GM12878 (cell line): Measurements from ENCODE around the gene LAMC3. TPM values are rescaled to one million over a fixed set of nuclear protein-coding genes. Genes with fewer than 3 reads are reported as not detected.

ENCODE experiments used
- ATAC-seq: fragments of 200-7000 bp; cut with Tn5 transposase; 3 replicates; pipeline ENCODE4 v1.9.1; 2020; ENCODE audit warnings: mild to moderate bottlenecking, moderate library complexity
- BruUV-seq: library from RNA; stranded (reverse); fragments of 400-500 nt; replicated peaks from 2 replicates; lab custom pipeline; 2021; lab: Mats Ljungman, UMichigan
- CTCF ChIA-PET: fragments of 300-600 bp; sonication (Branson Sonifier 250); formaldehyde crosslinking; extraction: SDS; loops from one replicate; lab custom pipeline; 2021; ENCODE audit warnings: inconsistent platforms; lab: Yijun Ruan, JAX
- POLR2A ChIA-PET: fragments of 350-600 bp; formaldehyde crosslinking; extraction: SDS; loops from one replicate; lab custom pipeline; 2021; ENCODE audit warnings: inconsistent platforms; lab: Charles Lee
- RAD21 ChIA-PET: fragments of 300-600 bp; sonication (Branson Sonifier 250); formaldehyde crosslinking; loops from one replicate; lab custom pipeline; 2023; ENCODE audit warnings: antibody characterized with exemption; ENCODE audit not compliant: unreplicated experiment; lab: Charles Lee
- SMC1A ChIA-PET: fragments of 300-600 bp; sonication (Branson Sonifier 250); formaldehyde crosslinking; loops from one replicate; lab custom pipeline; 2023; ENCODE audit not compliant: unreplicated experiment, uncharacterized antibody; lab: Charles Lee
- DNase-seq: peaks from one replicate; pipeline ENCODE4 v3.0.0-alpha.2; 2011; ENCODE audit warnings: low read depth, low spot score
- FAIRE-seq: peaks from 3 replicates; lab custom pipeline; 2011; peaks lifted over from hg19 to GRCh38; lab: Jason Lieb, UNC
- H2AFZ ChIP-seq: 2 replicates; pipeline ENCODE4 v1.6.0; 2011; ENCODE audit warnings: low read depth, low read length, control low read depth; ENCODE audit not compliant: control insufficient read depth
- H3K27ac ChIP-seq: 2 replicates; pipeline ENCODE4 v1.5.1; 2011; ENCODE audit warnings: control low read depth; ENCODE audit not compliant: control insufficient read depth, insufficient read depth
- H3K27me3 ChIP-seq, 2 experiments: replicated peaks in 1 of 2; 2 replicates each; pipeline versions ENCODE4 v1.6.0 to v1.6.1; 2011; ENCODE audit warnings: low read length in 1 of 2; ENCODE audit not compliant: control insufficient read depth in 2 of 2, insufficient read depth in 2 of 2
- H3K36me3 ChIP-seq, 2 experiments: 2 replicates each; pipeline ENCODE4 v1.5.1; 2011; ENCODE audit warnings: low read length in 1 of 2; ENCODE audit not compliant: control insufficient read depth in 2 of 2, insufficient read depth in 2 of 2
- H3K4me1 ChIP-seq: 2 replicates; pipeline ENCODE4 v1.6.1; 2011; ENCODE audit warnings: mild to moderate bottlenecking, low read length, moderate library complexity, mixed read lengths; ENCODE audit not compliant: control insufficient read depth, insufficient read depth
- H3K4me2 ChIP-seq: 2 replicates; pipeline ENCODE4 v1.6.0; 2011; ENCODE audit warnings: control low read depth; ENCODE audit not compliant: control insufficient read depth, insufficient read depth
- H3K4me3 ChIP-seq: fragments of 200-600 bp; sonication (generic); 2 replicates; pipeline ENCODE4 v1.5.1; 2016
- H3K79me2 ChIP-seq: 2 replicates; pipeline ENCODE4 v1.6.0; 2011; ENCODE audit warnings: low read length; ENCODE audit not compliant: control insufficient read depth, insufficient read depth
- H3K9ac ChIP-seq: 2 replicates; pipeline ENCODE4 v1.8.0; 2011; ENCODE audit warnings: low read length, control low read depth, mixed read lengths; ENCODE audit not compliant: control insufficient read depth, insufficient read depth
- H3K9me3 ChIP-seq: replicated peaks from 3 replicates; pipeline ENCODE4 v1.5.1; 2011; ENCODE audit warnings: mild to moderate bottlenecking, low read length; ENCODE audit not compliant: control insufficient read depth, insufficient read depth
- H4K20me1 ChIP-seq: 2 replicates; pipeline ENCODE4 v1.6.0; 2011; ENCODE audit not compliant: control insufficient read depth, insufficient read depth
- BCL11A ChIP-seq: IDR thresholded peaks from 2 replicates; pipeline ENCODE4 v1.6.1; 2011; ENCODE audit warnings: low read depth, low read length
- BHLHE40 ChIP-seq, 2 experiments: fragments of 450-650 bp in 1 of 2; IDR thresholded peaks; 2 replicates each; pipeline ENCODE4 v1.6.1; 2011 to 2017; ENCODE audit warnings: low read depth in 2 of 2, borderline replicate concordance in 1 of 2, improper control_type of control experiment in 1 of 2, low read length in 1 of 2, mild to moderate bottlenecking in 1 of 2
- BMI1 ChIP-seq: fragments of 450-650 bp; IDR thresholded peaks from 2 replicates; pipeline ENCODE4 v1.6.1; 2016; ENCODE audit warnings: mild to moderate bottlenecking, moderate library complexity, borderline replicate concordance
- FOXM1 ChIP-seq: IDR thresholded peaks from 2 replicates; pipeline ENCODE4 v1.6.1; 2012; ENCODE audit warnings: low read depth, mild to moderate bottlenecking, inconsistent platforms, low read length, moderate library complexity
- HDAC2 ChIP-seq: fragments of 200-600 bp; sonication (generic); IDR thresholded peaks from 2 replicates; pipeline ENCODE4 v1.6.1; 2017
- IKZF1 ChIP-seq: fragments of 450-650 bp; conservative IDR thresholded peaks from 2 replicates; pipeline ENCODE4 v1.6.1; 2017; ENCODE audit warnings: antibody characterized with exemption, mild to moderate bottlenecking
- NFXL1 ChIP-seq: fragments of 450-650 bp; IDR thresholded peaks from 2 replicates; pipeline ENCODE4 v1.6.1; 2017; ENCODE audit warnings: antibody characterized with exemption, mild to moderate bottlenecking, borderline replicate concordance
- NR2C1 ChIP-seq: fragments of 450-650 bp; IDR thresholded peaks from 2 replicates; pipeline ENCODE4 v1.6.1; 2017; ENCODE audit warnings: antibody characterized with exemption, mild to moderate bottlenecking, moderate library complexity
- NR2F1 ChIP-seq: fragments of 450-650 bp; conservative IDR thresholded peaks from 2 replicates; pipeline ENCODE4 v1.6.1; 2017; ENCODE audit warnings: mild to moderate bottlenecking
- SPI1 ChIP-seq: IDR thresholded peaks from 2 replicates; pipeline ENCODE4 v1.6.1; 2011; ENCODE audit warnings: low read depth, mild to moderate bottlenecking, low read length, moderate library complexity, borderline replicate concordance; ENCODE audit not compliant: insufficient read depth
- STAT3 ChIP-seq: IDR thresholded peaks from 2 replicates; pipeline ENCODE4 v1.6.1; 2011; ENCODE audit warnings: low read depth, low read length, improper control_type of control experiment
- YY1 ChIP-seq: IDR thresholded peaks from 2 replicates; pipeline ENCODE4 v1.6.1; 2011; ENCODE audit warnings: low read depth, mild to moderate bottlenecking, low read length
- ZNF384 ChIP-seq: IDR thresholded peaks from 2 replicates; pipeline ENCODE4 v1.6.1; 2012; ENCODE audit warnings: low read depth, mild to moderate bottlenecking, low read length, improper control_type of control experiment, borderline replicate concordance
- ZNF622 ChIP-seq: fragments of 450-650 bp; IDR thresholded peaks from 2 replicates; pipeline ENCODE4 v1.6.1; 2017; ENCODE audit warnings: mild to moderate bottlenecking, inconsistent platforms
- WGBS: methylation state at CpG from one replicate; pipeline ENCODE4 v1.1.6; 2016; ENCODE audit warnings: low lambda C conversion rate; ENCODE audit not compliant: insufficient replicate concordance, insufficient coverage; ENCODE audit errors: missing lambda C conversion rate; 5-methylcytosine and 5-hydroxymethylcytosine counted together
- in situ Hi-C: fragments of 300-500 bp; cut with MboI; formaldehyde crosslinking; loops from 9 replicates; pipeline ENCODE4 v1.14.3; 2018; ENCODE audit warnings: mixed read lengths
- intact Hi-C: fragments of 100-400 bp; cut with micrococcal nuclease; formaldehyde crosslinking; loops from one replicate; pipeline ENCODE4 v1.14.2; 2022; ENCODE audit not compliant: unreplicated experiment
- polyA plus RNA-seq, 11 experiments: library from polyadenylated mRNA; depleted of rRNA in 4 of 11; unstranded in 6 of 11; stranded (reverse) in 5 of 11; fragments of >200 nt; fragmentation: Nextera tagmentation in 4 of 11; fragmentation: Illumina TruSeq in 1 of 11; extraction: Ambion mirVana in 4 of 11; extraction: Trizol in 1 of 11; gene quantifications; 1 replicate in 1 of 11; 2 replicates in 10 of 11; pipeline versions ENCODE4 v1.2.1 to v1.2.3, GENCODE V29; 2011 to 2016; ENCODE audit warnings: inconsistent platforms in 2 of 11, missing spikeins in 2 of 11, low read depth in 1 of 11
- total RNA-seq, 4 experiments: library from RNA; depleted of rRNA in 3 of 4; stranded (reverse); fragments of >200 nt in 3 of 4; fragmentation: Illumina TruSeq in 1 of 4; extraction: Trizol in 1 of 4; gene quantifications; 2 replicates each; pipeline versions ENCODE4 v1.2.1 to v1.2.3, GENCODE V29; 2013 to 2021
- TF ChIP-seq, protein P1 (sequence below): IDR thresholded peaks from 2 replicates; pipeline ENCODE4 v1.6.1; 2012; ENCODE audit warnings: low read depth, low read length, improper control_type of control experiment
- TF ChIP-seq, protein P2 (sequence below): fragments of 450-650 bp; IDR thresholded peaks from 2 replicates; pipeline ENCODE4 v1.6.1; 2016; ENCODE audit warnings: mild to moderate bottlenecking
- TF ChIP-seq, protein P3 (sequence below): fragments of 450-650 bp; formaldehyde crosslinking; IDR thresholded peaks from 2 replicates; pipeline ENCODE4 v1.4.0; 2020; ENCODE audit warnings: mild to moderate bottlenecking, moderate library complexity

The LAMC3 gene
- total and polyA plus RNA-seq, 10 of the 15 experiments (the other 5 are each of a cell fraction or from before 2014, with no cell fraction given), result under 0.01 to 0.08 TPM; not detected in 8

DNA sequence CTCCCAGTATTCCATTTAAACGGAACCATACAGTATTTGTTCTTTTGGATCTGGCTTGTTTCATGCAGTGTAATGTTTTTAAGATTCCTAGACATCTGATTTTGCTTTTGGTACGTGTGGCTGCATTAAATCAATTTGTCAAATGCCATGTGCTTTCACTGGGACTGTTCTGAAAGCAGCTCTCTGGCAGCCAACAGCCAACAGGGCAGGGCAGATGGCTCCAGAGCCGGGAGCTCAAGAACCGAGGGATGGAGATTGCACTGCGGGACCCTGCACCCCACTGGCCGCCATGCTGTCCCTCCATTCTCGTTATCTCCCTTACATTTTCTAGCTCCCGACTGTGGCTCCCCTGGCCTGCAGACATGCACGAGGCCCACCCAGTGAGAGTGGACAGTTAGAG lies 54.0 kb downstream of the LAMC3 start:
- H3K9ac ChIP-seq, result no peak overlapping the region
- FAIRE-seq (no peak), DNase-seq (no peak), ATAC-seq (no peak)
- no peaks in the 10 kb centered on the region for H4K20me1 ChIP-seq
- H2AFZ ChIP-seq, result no peak overlapping the region
- no peak overlapping the region for H3K27ac ChIP-seq
- H3K4me3 ChIP-seq, result no peak overlapping the region
- ChIA-PET POLR2A (no interaction called here), RAD21 (no interaction called here), SMC1A (no interaction called here), CTCF (interaction anchor here (1.7 kb wide), 1 partner anchor 9 kb away, joined by 4 read pairs; no protein-coding TSS in a partner anchor)
- H3K36me3 ChIP-seq, result no peaks in the 10 kb centered on the region
- intact Hi-C loops (no loop called here), in situ Hi-C loops (no loop called here)
- 33% methylated on average over 9 of the region's 9 CpGs for WGBS
- no peaks in the 10 kb centered on the region for H3K4me1 ChIP-seq
- no peaks in the 10 kb centered on the region for H3K79me2 ChIP-seq
- no peak overlapping the region for H3K4me2 ChIP-seq
- H3K27me3 ChIP-seq, result no peaks in the 10 kb centered on the region; a peak in 1 of 4 replicates
- TF ChIP-seq ZNF622 (no peak), FOXM1 (no peak), HDAC2 (no peak), BCL11A (no peak), NR2C1 (no peak), YY1 (no peak), SPI1 (no peak), STAT3 (no peak), NFXL1 (no peak), BHLHE40 (IDR thresholded peaks at IDR 0.05; ENCODE audit: borderline replicate concordance in 1 of 2, low read depth in 2 of 2, low read length in 1 of 2) (no peak), IKZF1 (no peak), NR2F1 (no peak), ZNF384 (no peak), BMI1 (no peak)
- TF ChIP-seq, protein P1, sequence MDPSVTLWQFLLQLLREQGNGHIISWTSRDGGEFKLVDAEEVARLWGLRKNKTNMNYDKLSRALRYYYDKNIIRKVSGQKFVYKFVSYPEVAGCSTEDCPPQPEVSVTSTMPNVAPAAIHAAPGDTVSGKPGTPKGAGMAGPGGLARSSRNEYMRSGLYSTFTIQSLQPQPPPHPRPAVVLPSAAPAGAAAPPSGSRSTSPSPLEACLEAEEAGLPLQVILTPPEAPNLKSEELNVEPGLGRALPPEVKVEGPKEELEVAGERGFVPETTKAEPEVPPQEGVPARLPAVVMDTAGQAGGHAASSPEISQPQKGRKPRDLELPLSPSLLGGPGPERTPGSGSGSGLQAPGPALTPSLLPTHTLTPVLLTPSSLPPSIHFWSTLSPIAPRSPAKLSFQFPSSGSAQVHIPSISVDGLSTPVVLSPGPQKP, result no peak
- TF ChIP-seq, protein P2, sequence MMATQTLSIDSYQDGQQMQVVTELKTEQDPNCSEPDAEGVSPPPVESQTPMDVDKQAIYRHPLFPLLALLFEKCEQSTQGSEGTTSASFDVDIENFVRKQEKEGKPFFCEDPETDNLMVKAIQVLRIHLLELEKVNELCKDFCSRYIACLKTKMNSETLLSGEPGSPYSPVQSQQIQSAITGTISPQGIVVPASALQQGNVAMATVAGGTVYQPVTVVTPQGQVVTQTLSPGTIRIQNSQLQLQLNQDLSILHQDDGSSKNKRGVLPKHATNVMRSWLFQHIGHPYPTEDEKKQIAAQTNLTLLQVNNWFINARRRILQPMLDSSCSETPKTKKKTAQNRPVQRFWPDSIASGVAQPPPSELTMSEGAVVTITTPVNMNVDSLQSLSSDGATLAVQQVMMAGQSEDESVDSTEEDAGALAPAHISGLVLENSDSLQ, result no peak
- TF ChIP-seq, protein P3, sequence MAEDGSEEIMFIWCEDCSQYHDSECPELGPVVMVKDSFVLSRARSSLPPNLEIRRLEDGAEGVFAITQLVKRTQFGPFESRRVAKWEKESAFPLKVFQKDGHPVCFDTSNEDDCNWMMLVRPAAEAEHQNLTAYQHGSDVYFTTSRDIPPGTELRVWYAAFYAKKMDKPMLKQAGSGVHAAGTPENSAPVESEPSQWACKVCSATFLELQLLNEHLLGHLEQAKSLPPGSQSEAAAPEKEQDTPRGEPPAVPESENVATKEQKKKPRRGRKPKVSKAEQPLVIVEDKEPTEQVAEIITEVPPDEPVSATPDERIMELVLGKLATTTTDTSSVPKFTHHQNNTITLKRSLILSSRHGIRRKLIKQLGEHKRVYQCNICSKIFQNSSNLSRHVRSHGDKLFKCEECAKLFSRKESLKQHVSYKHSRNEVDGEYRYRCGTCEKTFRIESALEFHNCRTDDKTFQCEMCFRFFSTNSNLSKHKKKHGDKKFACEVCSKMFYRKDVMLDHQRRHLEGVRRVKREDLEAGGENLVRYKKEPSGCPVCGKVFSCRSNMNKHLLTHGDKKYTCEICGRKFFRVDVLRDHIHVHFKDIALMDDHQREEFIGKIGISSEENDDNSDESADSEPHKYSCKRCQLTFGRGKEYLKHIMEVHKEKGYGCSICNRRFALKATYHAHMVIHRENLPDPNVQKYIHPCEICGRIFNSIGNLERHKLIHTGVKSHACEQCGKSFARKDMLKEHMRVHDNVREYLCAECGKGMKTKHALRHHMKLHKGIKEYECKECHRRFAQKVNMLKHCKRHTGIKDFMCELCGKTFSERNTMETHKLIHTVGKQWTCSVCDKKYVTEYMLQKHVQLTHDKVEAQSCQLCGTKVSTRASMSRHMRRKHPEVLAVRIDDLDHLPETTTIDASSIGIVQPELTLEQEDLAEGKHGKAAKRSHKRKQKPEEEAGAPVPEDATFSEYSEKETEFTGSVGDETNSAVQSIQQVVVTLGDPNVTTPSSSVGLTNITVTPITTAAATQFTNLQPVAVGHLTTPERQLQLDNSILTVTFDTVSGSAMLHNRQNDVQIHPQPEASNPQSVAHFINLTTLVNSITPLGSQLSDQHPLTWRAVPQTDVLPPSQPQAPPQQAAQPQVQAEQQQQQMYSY, result no peak
- no TSS peak for BruUV-seq
- H3K9me3 ChIP-seq, result no peaks in the 10 kb centered on the region
